ENCODE data around the gene POTEI.
"Not testable (repeated sequence)": the region's sequence is repeated elsewhere in the genome, so short reads cannot be mapped to it uniquely, and the experiment has no call there.

The POTEI gene

GRCh38 chr2:130453955-130454711, 55.0 kb downstream of the POTEI start:
- not testable (repeated sequence) for H2BK5ac ChIP-seq (ENCODE audit: low read length); H2BK15ac ChIP-seq (replicated peaks; ENCODE audit: low read depth); H4K5ac ChIP-seq (ENCODE audit: low read length); H3K27me3 ChIP-seq (ENCODE audit: insufficient read depth, low read length, poor library complexity); H3K36me3 ChIP-seq (ENCODE audit: control insufficient read depth, insufficient read depth, low read length); H2AK5ac ChIP-seq (ENCODE audit: low read length); H3K23ac ChIP-seq (ENCODE audit: low read length); H3K18ac ChIP-seq (ENCODE audit: low read length); H3K4ac ChIP-seq (ENCODE audit: low read depth, low read length); H4K8ac ChIP-seq (ENCODE audit: low read depth, low read length); H3K4me1 ChIP-seq (ENCODE audit: control insufficient read depth, low read depth, low read length); H3K27ac ChIP-seq (ENCODE audit: low read depth, low read length); H2BK120ac ChIP-seq (ENCODE audit: low read depth, low read length); H3K79me1 ChIP-seq (ENCODE audit: low read length); H3K4me3 ChIP-seq (ENCODE audit: low read length); H3K9ac ChIP-seq (ENCODE audit: low read length); H3K79me2 ChIP-seq (ENCODE audit: control insufficient read depth, insufficient read depth, low read length); H3K56ac ChIP-seq (ENCODE audit: low read length); DNase-seq; H3K4me2 ChIP-seq (ENCODE audit: low read length)
- WGBS (ENCODE audit: extremely low coverage, insufficient coverage, low lambda C conversion rate) = no CpG with 5 or more reads among the region's 13 CpGs

GRCh38 chr2:130452897-130453296, 56.2 kb downstream of the POTEI start:
- H3K27me3 ChIP-seq (ENCODE audit: insufficient read depth, low read length, poor library complexity); H3K79me2 ChIP-seq (ENCODE audit: control insufficient read depth, insufficient read depth, low read length); H3K18ac ChIP-seq (ENCODE audit: low read length); H3K56ac ChIP-seq (ENCODE audit: low read length); H3K79me1 ChIP-seq (ENCODE audit: low read length); H4K5ac ChIP-seq (ENCODE audit: low read length); H3K4ac ChIP-seq (ENCODE audit: low read depth, low read length); H3K4me3 ChIP-seq (ENCODE audit: low read length); H3K36me3 ChIP-seq (ENCODE audit: control insufficient read depth, insufficient read depth, low read length); H3K4me1 ChIP-seq (ENCODE audit: control insufficient read depth, low read depth, low read length); H2BK120ac ChIP-seq (ENCODE audit: low read depth, low read length); DNase-seq; H3K4me2 ChIP-seq (ENCODE audit: low read length); H3K23ac ChIP-seq (ENCODE audit: low read length); H3K9ac ChIP-seq (ENCODE audit: low read length); H4K8ac ChIP-seq (ENCODE audit: low read depth, low read length); H3K27ac ChIP-seq (ENCODE audit: low read depth, low read length); H2BK5ac ChIP-seq (ENCODE audit: low read length); H2AK5ac ChIP-seq (ENCODE audit: low read length); H2BK15ac ChIP-seq (replicated peaks; ENCODE audit: low read depth): not testable (repeated sequence)
- no CpG with 5 or more reads among the region's 5 CpGs for WGBS (ENCODE audit: extremely low coverage, insufficient coverage, low lambda C conversion rate)

- not testable (repeated sequence) for H3K4me2 ChIP-seq (ENCODE audit: low read length); H3K23ac ChIP-seq (ENCODE audit: low read length); H3K27me3 ChIP-seq (ENCODE audit: insufficient read depth, low read length, poor library complexity); H3K56ac ChIP-seq (ENCODE audit: low read length); H3K79me2 ChIP-seq (ENCODE audit: control insufficient read depth, insufficient read depth, low read length); H3K4me1 ChIP-seq (ENCODE audit: control insufficient read depth, low read depth, low read length); H3K9ac ChIP-seq (ENCODE audit: low read length); H2BK120ac ChIP-seq (ENCODE audit: low read depth, low read length); H2BK15ac ChIP-seq (replicated peaks; ENCODE audit: low read depth); H2AK5ac ChIP-seq (ENCODE audit: low read length); DNase-seq; H3K4ac ChIP-seq (ENCODE audit: low read depth, low read length); H3K18ac ChIP-seq (ENCODE audit: low read length); H3K4me3 ChIP-seq (ENCODE audit: low read length); H4K5ac ChIP-seq (ENCODE audit: low read length); H3K36me3 ChIP-seq (ENCODE audit: control insufficient read depth, insufficient read depth, low read length); H3K79me1 ChIP-seq (ENCODE audit: low read length); H2BK5ac ChIP-seq (ENCODE audit: low read length); H4K8ac ChIP-seq (ENCODE audit: low read depth, low read length); H3K27ac ChIP-seq (ENCODE audit: low read depth, low read length)
- no CpG with 5 or more reads among the region's 10 CpGs for WGBS (ENCODE audit: extremely low coverage, insufficient coverage, low lambda C conversion rate)
Observed at GRCh38 chr2:130451823-130452222, 57.3 kb downstream of the POTEI start.

- H3K23ac ChIP-seq (ENCODE audit: low read length); H2BK15ac ChIP-seq (replicated peaks; ENCODE audit: low read depth); H3K4me2 ChIP-seq (ENCODE audit: low read length); H3K18ac ChIP-seq (ENCODE audit: low read length); H3K56ac ChIP-seq (ENCODE audit: low read length); H3K9ac ChIP-seq (ENCODE audit: low read length); H2BK120ac ChIP-seq (ENCODE audit: low read depth, low read length); H2BK5ac ChIP-seq (ENCODE audit: low read length); H4K5ac ChIP-seq (ENCODE audit: low read length); DNase-seq; H3K79me2 ChIP-seq (ENCODE audit: control insufficient read depth, insufficient read depth, low read length); H3K27me3 ChIP-seq (ENCODE audit: insufficient read depth, low read length, poor library complexity); H4K8ac ChIP-seq (ENCODE audit: low read depth, low read length); H3K79me1 ChIP-seq (ENCODE audit: low read length); H3K4me1 ChIP-seq (ENCODE audit: control insufficient read depth, low read depth, low read length); H2AK5ac ChIP-seq (ENCODE audit: low read length); H3K27ac ChIP-seq (ENCODE audit: low read depth, low read length); H3K4ac ChIP-seq (ENCODE audit: low read depth, low read length); H3K4me3 ChIP-seq (ENCODE audit: low read length); H3K36me3 ChIP-seq (ENCODE audit: control insufficient read depth, insufficient read depth, low read length): not testable (repeated sequence)
- WGBS (ENCODE audit: extremely low coverage, insufficient coverage, low lambda C conversion rate) = no CpG with 5 or more reads among the region's 3 CpGs
Observed at GRCh38 chr2:130451278-130451677, 57.9 kb downstream of the POTEI start.

- no CpG with 5 or more reads among the region's 7 CpGs for WGBS (ENCODE audit: extremely low coverage, insufficient coverage, low lambda C conversion rate)
- H3K4ac ChIP-seq (ENCODE audit: low read depth, low read length); H3K4me2 ChIP-seq (ENCODE audit: low read length); H4K5ac ChIP-seq (ENCODE audit: low read length); H3K79me1 ChIP-seq (ENCODE audit: low read length); H3K18ac ChIP-seq (ENCODE audit: low read length); H3K23ac ChIP-seq (ENCODE audit: low read length); H3K56ac ChIP-seq (ENCODE audit: low read length); H2AK5ac ChIP-seq (ENCODE audit: low read length); DNase-seq; H2BK5ac ChIP-seq (ENCODE audit: low read length); H3K27me3 ChIP-seq (ENCODE audit: insufficient read depth, low read length, poor library complexity); H3K4me1 ChIP-seq (ENCODE audit: control insufficient read depth, low read depth, low read length); H2BK120ac ChIP-seq (ENCODE audit: low read depth, low read length); H3K27ac ChIP-seq (ENCODE audit: low read depth, low read length); H4K8ac ChIP-seq (ENCODE audit: low read depth, low read length); H3K9ac ChIP-seq (ENCODE audit: low read length); H3K4me3 ChIP-seq (ENCODE audit: low read length); H2BK15ac ChIP-seq (replicated peaks; ENCODE audit: low read depth); H3K79me2 ChIP-seq (ENCODE audit: control insufficient read depth, insufficient read depth, low read length); H3K36me3 ChIP-seq (ENCODE audit: control insufficient read depth, insufficient read depth, low read length): not testable (repeated sequence)
Observed at GRCh38 chr2:130450366-130450765, 58.8 kb downstream of the POTEI start.

GRCh38 chr2:130427631-130428030, 81.5 kb downstream of the POTEI start:
- not testable (repeated sequence) for H2BK5ac ChIP-seq (ENCODE audit: low read length); H4K8ac ChIP-seq (ENCODE audit: low read depth, low read length); H3K27ac ChIP-seq (ENCODE audit: low read depth, low read length); H3K79me1 ChIP-seq (ENCODE audit: low read length); H3K4me2 ChIP-seq (ENCODE audit: low read length); H3K36me3 ChIP-seq (ENCODE audit: control insufficient read depth, insufficient read depth, low read length); H2AK5ac ChIP-seq (ENCODE audit: low read length); H3K79me2 ChIP-seq (ENCODE audit: control insufficient read depth, insufficient read depth, low read length); H2BK120ac ChIP-seq (ENCODE audit: low read depth, low read length); H4K5ac ChIP-seq (ENCODE audit: low read length); H3K18ac ChIP-seq (ENCODE audit: low read length); H3K4me3 ChIP-seq (ENCODE audit: low read length); H3K4me1 ChIP-seq (ENCODE audit: control insufficient read depth, low read depth, low read length); H3K4ac ChIP-seq (ENCODE audit: low read depth, low read length); H2BK15ac ChIP-seq (replicated peaks; ENCODE audit: low read depth); H3K27me3 ChIP-seq (ENCODE audit: insufficient read depth, low read length, poor library complexity); H3K23ac ChIP-seq (ENCODE audit: low read length)
- H3K9ac ChIP-seq (ENCODE audit: low read length) = peak overlapping the region; percentile 24
- peak overlapping the region; percentile 56 for H3K56ac ChIP-seq (ENCODE audit: low read length)
- DNase-seq = peak; percentile 67
- no CpG with 5 or more reads among the region's 34 CpGs for WGBS (ENCODE audit: extremely low coverage, insufficient coverage, low lambda C conversion rate)
